Colonic mucosa (tissue), 4 donors: Measurements from ENCODE around the gene TIMM44. TPM values are rescaled to one million over a fixed set of nuclear protein-coding genes. Genes with fewer than 3 reads are reported as not detected.

Experiments
- DNase-seq: peaks from one replicate; pipeline ENCODE4 v3.0.0-alpha.2; 2020
- H3K27ac ChIP-seq: fragments of 200-600 bp; one replicate; pipeline ENCODE4 v1.8.0; 2021
- H3K27me3 ChIP-seq: fragments of 200-600 bp; one replicate; pipeline ENCODE4 v1.8.0; 2021
- H3K36me3 ChIP-seq: fragments of 200-600 bp; one replicate; pipeline ENCODE4 v1.8.0; 2021
- H3K4me1 ChIP-seq: fragments of 200-600 bp; one replicate; pipeline ENCODE4 v1.8.0; 2021; ENCODE audit warnings: mild to moderate bottlenecking
- H3K4me3 ChIP-seq: fragments of 200-600 bp; one replicate; pipeline ENCODE4 v1.8.0; 2021
- H3K9ac ChIP-seq, 2 donors: one replicate each; pipeline ENCODE4 v1.7.0; 2013; ENCODE audit warnings: control low read depth in 2 of 2, low read depth in 2 of 2, low read length in 2 of 2
- H3K9me3 ChIP-seq: fragments of 200-600 bp; one replicate; pipeline ENCODE4 v1.8.0; 2021
- CTCF ChIP-seq: fragments of 200-600 bp; IDR thresholded peaks from one replicate; pipeline ENCODE4 v1.8.0; 2022; ENCODE audit warnings: antibody characterized with exemption, mild to moderate bottlenecking
- intact Hi-C: fragments of 100-400 bp; cut with DNase I; formaldehyde crosslinking; loops from one replicate; pipeline ENCODE4 v1.14.1; 2022
- total RNA-seq, 2 donors: library from RNA; stranded (reverse); fragmentation: NEBNext Ultra II Directional in 1 of 2; extraction: Animal tissue kit (Norgen Biotek cat#: 25700) in 1 of 2; gene quantifications; one replicate each; pipeline ENCODE4 v1.2.1, GENCODE V29; 2021
- donor health status: healthy.
- donor health status: DM: no; HTN: no; CAD: no.
- donor health status: DM: no; HTN: no; CAD: no.

Gene TIMM44
- total RNA-seq, 2 donors from 2014 or later, result 50.8 to 118 TPM

- no peak for TF ChIP-seq CTCF
- intact Hi-C loops, result no loop called here
- H3K36me3 ChIP-seq, result peaks cover 12% of the 10 kb centered on the region
- H3K9me3 ChIP-seq, result no peaks in the 10 kb centered on the region
- DNase-seq, result no peak
- H3K27ac ChIP-seq, result no peak overlapping the region
- H3K9ac ChIP-seq, result no peak overlapping the region
- H3K4me1 ChIP-seq, result no peaks in the 10 kb centered on the region
- no peak overlapping the region for H3K4me3 ChIP-seq
- no peaks in the 10 kb centered on the region for H3K27me3 ChIP-seq
Observed at GRCh38 chr19:7968796-7969554, 25.5 kb upstream of the TIMM44 start.

GRCh38 chr19:7968008-7968795 lies 24.7 kb upstream of the TIMM44 start:
- no peak overlapping the region for H3K4me3 ChIP-seq
- no peak overlapping the region for H3K27ac ChIP-seq
- no peak overlapping the region for H3K9ac ChIP-seq
- H3K36me3 ChIP-seq, result peaks cover 12% of the 10 kb centered on the region
- no peaks in the 10 kb centered on the region for H3K27me3 ChIP-seq
- no peaks in the 10 kb centered on the region for H3K4me1 ChIP-seq
- DNase-seq, result no peak
- H3K9me3 ChIP-seq, result no peaks in the 10 kb centered on the region
- intact Hi-C loops, result no loop called here
- TF ChIP-seq CTCF, result no peak

GRCh38 chr19:7965921-7966665 lies 22.6 kb upstream of the TIMM44 start:
- no peak for DNase-seq
- Histone ChIP-seq H3K27ac (no peak overlapping the region), H3K36me3 (peaks cover 12% of the 10 kb centered on the region), H3K27me3 (no peaks in the 10 kb centered on the region), H3K4me1 (no peaks in the 10 kb centered on the region), H3K9me3 (no peaks in the 10 kb centered on the region), H3K4me3 (no peak overlapping the region), H3K9ac (no peak overlapping the region)
- TF ChIP-seq CTCF, result no peak
- intact Hi-C loops, result no loop called here

- H3K4me1 ChIP-seq, result no peaks in the 10 kb centered on the region
- no peaks in the 10 kb centered on the region for H3K27me3 ChIP-seq
- H3K9me3 ChIP-seq, result no peaks in the 10 kb centered on the region
- no peak overlapping the region for H3K27ac ChIP-seq
- no peak for TF ChIP-seq CTCF
- H3K36me3 ChIP-seq, result peaks cover 12% of the 10 kb centered on the region
- intact Hi-C loops, result no loop called here
- no peak overlapping the region for H3K9ac ChIP-seq
- DNase-seq, result no peak
- no peak overlapping the region for H3K4me3 ChIP-seq
Observed at GRCh38 chr19:7965259-7965841, 21.9 kb upstream of the TIMM44 start.

GRCh38 chr19:7963566-7963965 lies 20.1 kb upstream of the TIMM44 start:
- Histone ChIP-seq H3K36me3 (peaks cover 12% of the 10 kb centered on the region), H3K4me3 (no peak overlapping the region), H3K27ac (no peak overlapping the region), H3K4me1 (no peaks in the 10 kb centered on the region), H3K9me3 (no peaks in the 10 kb centered on the region), H3K27me3 (no peaks in the 10 kb centered on the region), H3K9ac (no peak overlapping the region)
- no peak for TF ChIP-seq CTCF
- DNase-seq, result no peak
- intact Hi-C loops, result no loop called here
